Hepatocyte (in vitro differentiated cells): ENCODE results near the gene RAPGEF4. TPM values are rescaled to one million over a fixed set of nuclear protein-coding genes. Genes with fewer than 3 reads are reported as not detected.
A peak's percentile ranks its signal among the peaks of the same experiment; 100 is the strongest.

Experiments used
- DNase-seq: peaks from one replicate; pipeline ENCODE4 v3.0.0-alpha.2; 2016; ENCODE audit warnings: low spot score
- H2AFZ ChIP-seq: fragments of 200-600 bp; sonication (generic); 2 replicates; pipeline ENCODE4 v1.6.0; 2016; ENCODE audit warnings: antibody characterized with exemption, mild to moderate bottlenecking
- H3K27ac ChIP-seq: fragments of 200-600 bp; sonication (generic); 2 replicates; pipeline ENCODE4 v1.5.1; 2016; ENCODE audit warnings: mild to moderate bottlenecking
- H3K27me3 ChIP-seq: fragments of 200-600 bp; sonication (generic); 2 replicates; pipeline ENCODE4 v1.6.1; 2016
- H3K36me3 ChIP-seq: fragments of 200-600 bp; sonication (generic); replicated peaks from 2 replicates; pipeline ENCODE4 v1.5.1; 2016; ENCODE audit warnings: low read depth; ENCODE audit not compliant: insufficient read depth
- H3K4me1 ChIP-seq: fragments of 200-600 bp; sonication (generic); 2 replicates; pipeline ENCODE4 v1.5.1; 2016; ENCODE audit warnings: mild to moderate bottlenecking, moderate library complexity; ENCODE audit not compliant: insufficient read depth
- H3K4me2 ChIP-seq: fragments of 200-600 bp; sonication (generic); 2 replicates; pipeline ENCODE4 v1.6.0; 2016
- H3K4me3 ChIP-seq: fragments of 200-600 bp; sonication (generic); 2 replicates; pipeline ENCODE4 v1.5.1; 2016; ENCODE audit warnings: mild to moderate bottlenecking
- H3K79me2 ChIP-seq: fragments of 200-600 bp; sonication (generic); 2 replicates; pipeline ENCODE4 v1.6.0; 2017; ENCODE audit warnings: mild to moderate bottlenecking
- H3K9me2 ChIP-seq: fragments of 200-600 bp; sonication (generic); replicated peaks from 2 replicates; pipeline ENCODE4 v1.6.0; 2017; ENCODE audit warnings: mild to moderate bottlenecking; ENCODE audit not compliant: insufficient read depth
- H3K9me3 ChIP-seq: fragments of 200-600 bp; sonication (generic); 2 replicates; pipeline ENCODE4 v1.5.1; 2016; ENCODE audit warnings: low read depth, mild to moderate bottlenecking
- H4K20me1 ChIP-seq: fragments of 200-600 bp; sonication (generic); 2 replicates; pipeline ENCODE4 v1.6.0; 2016; ENCODE audit warnings: mild to moderate bottlenecking; ENCODE audit not compliant: insufficient read depth, poor library complexity, severe bottlenecking
- CTCF ChIP-seq: fragments of 200-600 bp; sonication (generic); IDR thresholded peaks from 2 replicates; pipeline ENCODE4 v1.5.1; 2016; ENCODE audit warnings: antibody characterized with exemption, mild to moderate bottlenecking; ENCODE audit not compliant: poor library complexity
- EZH2 ChIP-seq: fragments of 200-600 bp; sonication (generic); IDR thresholded peaks from 2 replicates; pipeline ENCODE4 v1.6.1; 2016; ENCODE audit warnings: antibody characterized with exemption, mild to moderate bottlenecking, borderline replicate concordance
- EZH2phosphoT487 ChIP-seq: fragments of 200-600 bp; sonication (generic); IDR thresholded peaks from one replicate; pipeline ENCODE4 v1.6.1; 2018; ENCODE audit warnings: antibody characterized with exemption, mild to moderate bottlenecking, low read depth, moderate library complexity; ENCODE audit not compliant: unreplicated experiment, severe bottlenecking
- WGBS: methylation state at CpG from one replicate; pipeline ENCODE4 v1.1.6; 2016; ENCODE audit warnings: low lambda C conversion rate; ENCODE audit errors: missing lambda C conversion rate; 5-methylcytosine and 5-hydroxymethylcytosine counted together
- polyA plus RNA-seq: library from polyadenylated mRNA; unstranded; fragments of >200 nt; fragmentation: Nextera tagmentation; extraction: Ambion mirVana; gene quantifications from 2 replicates; pipeline ENCODE4 v1.2.1, GENCODE V29; 2016
- total RNA-seq: library from RNA; depleted of rRNA; stranded (reverse); fragments of >200 nt; gene quantifications from 2 replicates; pipeline ENCODE4 v1.2.3, GENCODE V29; 2014

Gene RAPGEF4
- total and polyA plus RNA-seq, 2 experiments from 2014 or later = 1.9 to 2.0 TPM

GRCh38 chr2:172929644-172930043, 194.0 kb downstream of the RAPGEF4 start:
- Histone ChIP-seq H3K4me2 (no peak overlapping the region), H3K79me2 (no peaks in the 10 kb centered on the region), H3K27me3 (no peaks in the 10 kb centered on the region), H3K9me3 (no peaks in the 10 kb centered on the region), H3K9me2 (no peaks in the 10 kb centered on the region), H3K27ac (no peak overlapping the region), H3K36me3 (no peaks in the 10 kb centered on the region), H4K20me1 (no peaks in the 10 kb centered on the region), H2AFZ (no peak overlapping the region), H3K4me3 (no peak overlapping the region), H3K4me1 (peaks cover 9% of the 10 kb centered on the region)
- WGBS = 93% methylated on average over 2 of the region's 2 CpGs
- DNase-seq = no peak
- TF ChIP-seq EZH2 = no peak
- TF ChIP-seq CTCF = no peak
- no peak for TF ChIP-seq EZH2phosphoT487

- Histone ChIP-seq H3K27ac (no peak overlapping the region), H3K4me2 (peak overlapping the region; percentile 64)
Measured at GRCh38 chr2:172930871-172931255, 195.2 kb downstream of the RAPGEF4 start.

GRCh38 chr2:172931256-172931894, 195.7 kb downstream of the RAPGEF4 start:
- no peaks in the 10 kb centered on the region for H3K9me2 ChIP-seq
- no peaks in the 10 kb centered on the region for H3K79me2 ChIP-seq
- TF ChIP-seq EZH2 (no peak), CTCF (no peak), EZH2phosphoT487 (no peak)
- H3K4me3 ChIP-seq = no peak overlapping the region
- H4K20me1 ChIP-seq = no peaks in the 10 kb centered on the region
- peak; percentile 13 for DNase-seq
- WGBS = 33% methylated on average over 7 of the region's 7 CpGs
- H3K36me3 ChIP-seq = no peaks in the 10 kb centered on the region
- peaks cover 9% of the 10 kb centered on the region for H3K4me1 ChIP-seq
- peak overlapping the region; percentile 7 for H2AFZ ChIP-seq
- peak overlapping the region; percentile 64 for H3K4me2 ChIP-seq
- H3K9me3 ChIP-seq = no peaks in the 10 kb centered on the region
- no peaks in the 10 kb centered on the region for H3K27me3 ChIP-seq
- peak overlapping the region; percentile 49 for H3K27ac ChIP-seq

More at GRCh38 chr2:172930871-172931255, 195.2 kb downstream of the RAPGEF4 start:
- no peaks in the 10 kb centered on the region for H3K36me3 ChIP-seq
- TF ChIP-seq EZH2phosphoT487 = no peak
- TF ChIP-seq CTCF = no peak
- no peak for TF ChIP-seq EZH2
- no peaks in the 10 kb centered on the region for H3K9me2 ChIP-seq
- no peak for DNase-seq
- no peaks in the 10 kb centered on the region for H3K79me2 ChIP-seq
- H3K9me3 ChIP-seq = no peaks in the 10 kb centered on the region
- H3K4me1 ChIP-seq = peaks cover 9% of the 10 kb centered on the region
- H4K20me1 ChIP-seq = no peaks in the 10 kb centered on the region
- no peak overlapping the region for H3K4me3 ChIP-seq
- no peaks in the 10 kb centered on the region for H3K27me3 ChIP-seq
- 28% methylated on average over 7 of the region's 7 CpGs for WGBS
- no peak overlapping the region for H2AFZ ChIP-seq
